Activated naive CD4-positive, alpha-beta T cell treated with anti-CD3 and anti-CD28 coated beads, Interleukin-2, amount 50 U/mL, for 72 hours (primary cell): ENCODE measurements around the gene PARD6A. TPM values are rescaled to one million over a fixed set of nuclear protein-coding genes. Genes with fewer than 3 reads are reported as not detected.
A peak's percentile ranks its signal among the peaks of the same experiment; 100 is the strongest.

Source experiments
- ATAC-seq, 2 donors: fragments of 150-1000 bp; cut with Tn5 transposase; 2 replicates each; pipeline ENCODE4 v1.10.0; 2021; ENCODE audit warnings: mild to moderate bottlenecking in 2 of 2, moderate library complexity in 2 of 2
- DNase-seq, 2 donors: peaks; one replicate each; pipeline ENCODE4 v3.0.0; 2021 to 2022; ENCODE audit warnings: low spot score in 2 of 2
- H3K27ac Mint-ChIP-seq, 2 donors: one replicate each; pipeline ENCODE4 v1.8.0; 2022; ENCODE audit warnings: mild to moderate bottlenecking in 2 of 2, mixed read lengths in 2 of 2
- H3K36me3 Mint-ChIP-seq, 2 donors: one replicate each; pipeline ENCODE4 v1.8.0; 2022; ENCODE audit warnings: mixed read lengths in 2 of 2
- H3K9me3 Mint-ChIP-seq, 2 donors: one replicate each; pipeline ENCODE4 v1.8.0; 2022; ENCODE audit warnings: mixed read lengths in 2 of 2
- total RNA-seq, 2 donors: library from RNA; stranded (reverse); gene quantifications; one replicate each; pipeline ENCODE4 v1.2.3, GENCODE V29; 2022

PARD6A gene
- total RNA-seq, 2 donors from 2014 or later, result 10.8 to 17.6 TPM

DNA sequence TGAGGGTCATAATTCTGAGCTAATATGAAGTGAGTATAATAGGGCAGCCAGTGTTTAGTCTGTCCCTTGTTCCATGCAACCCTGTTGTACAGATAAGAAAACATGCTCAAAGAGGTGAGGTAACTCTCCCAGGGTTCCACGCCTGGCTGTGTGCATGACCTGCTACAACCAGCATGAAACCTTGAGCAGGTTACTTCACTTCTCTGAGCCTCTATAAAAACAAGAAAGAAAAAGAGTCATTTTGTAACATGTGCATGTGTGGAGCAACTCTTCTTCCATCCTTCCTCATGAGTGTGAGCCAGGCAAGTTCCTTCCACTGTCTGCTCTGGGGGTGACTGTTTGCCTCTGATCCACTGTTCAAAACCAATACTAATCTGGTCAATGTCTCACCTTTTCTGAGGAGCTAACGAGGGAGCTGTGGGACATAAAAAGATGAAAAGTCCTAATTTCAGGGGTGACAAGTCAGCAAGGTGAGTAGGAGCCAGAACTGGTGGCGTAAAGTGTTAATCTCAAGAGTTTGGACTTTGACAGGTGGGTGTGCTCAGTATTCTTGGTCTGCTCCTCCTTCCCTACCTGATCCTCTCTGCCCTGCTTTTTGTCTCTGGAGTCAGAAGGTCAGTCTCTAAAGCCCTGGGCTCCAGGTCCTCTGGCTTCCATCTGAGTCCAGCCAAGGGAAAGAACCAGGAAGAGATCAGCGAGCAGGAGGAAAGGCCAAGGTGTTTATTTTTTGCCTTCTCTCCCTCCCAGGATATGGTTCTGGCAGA lies 36.8 kb downstream of the PARD6A start:
- Mint-ChIP-seq H3K9me3 (no peaks in the 10 kb centered on the region), H3K36me3 (peaks cover 0 to 7% of the 10 kb centered on the region in 2 donors), H3K27ac (no peak overlapping the region)
- ATAC-seq, result no peak
- no peak for DNase-seq

DNA sequence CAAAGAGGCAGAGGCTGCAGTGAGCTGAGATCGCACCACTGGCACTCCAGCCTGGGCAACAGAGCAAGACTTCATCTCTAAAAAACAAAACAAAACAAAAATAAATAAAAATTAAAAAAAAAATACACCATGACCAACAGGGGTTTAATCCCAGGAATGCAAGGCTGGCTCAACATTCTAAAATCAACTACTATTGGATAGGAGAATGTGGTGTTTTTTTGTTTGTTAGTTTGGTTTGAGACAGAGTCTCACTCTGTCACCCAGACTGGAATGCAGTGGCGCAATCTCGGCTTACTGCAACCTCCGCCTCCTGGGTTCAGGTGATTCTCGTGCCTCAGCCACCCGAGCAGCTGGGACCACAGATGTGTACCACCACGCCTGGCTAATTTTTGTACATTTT lies 38.5 kb downstream of the PARD6A start:
- Mint-ChIP-seq H3K27ac (no peak overlapping the region), H3K9me3 (no peaks in the 10 kb centered on the region), H3K36me3 (peaks cover 0 to 7% of the 10 kb centered on the region in 2 donors)
- ATAC-seq, result no peak
- DNase-seq, result no peak

DNA sequence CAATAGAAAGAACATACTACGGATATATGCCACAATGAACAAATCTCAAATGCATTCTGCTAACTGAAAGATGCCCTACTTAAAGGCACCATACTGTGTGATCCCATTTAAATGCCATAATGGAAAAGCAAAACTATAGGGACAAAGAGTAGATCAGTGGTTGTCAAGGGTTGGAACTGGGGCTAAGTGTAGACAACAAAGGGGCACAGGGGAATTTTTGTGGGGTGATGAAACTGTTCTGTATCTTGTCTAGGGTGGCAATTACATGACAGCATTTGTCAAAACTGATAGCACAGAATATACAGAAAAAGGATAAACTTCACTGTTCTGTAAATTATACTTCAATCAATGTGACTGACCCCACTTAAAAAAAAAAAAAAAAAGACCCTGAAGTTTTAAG lies 40.7 kb downstream of the PARD6A start:
- no peak for ATAC-seq
- no peak overlapping the region for H3K27ac Mint-ChIP-seq
- H3K36me3 Mint-ChIP-seq, result peaks cover 0 to 7% of the 10 kb centered on the region in 2 donors
- H3K9me3 Mint-ChIP-seq, result no peaks in the 10 kb centered on the region
- DNase-seq, result no peak

GRCh38 chr16:67702130-67702529 lies 41.4 kb downstream of the PARD6A start:
- ATAC-seq, result no peak
- Mint-ChIP-seq H3K9me3 (no peaks in the 10 kb centered on the region), H3K27ac (no peak overlapping the region), H3K36me3 (peaks cover 0 to 7% of the 10 kb centered on the region in 2 donors)
- no peak for DNase-seq

DNA sequence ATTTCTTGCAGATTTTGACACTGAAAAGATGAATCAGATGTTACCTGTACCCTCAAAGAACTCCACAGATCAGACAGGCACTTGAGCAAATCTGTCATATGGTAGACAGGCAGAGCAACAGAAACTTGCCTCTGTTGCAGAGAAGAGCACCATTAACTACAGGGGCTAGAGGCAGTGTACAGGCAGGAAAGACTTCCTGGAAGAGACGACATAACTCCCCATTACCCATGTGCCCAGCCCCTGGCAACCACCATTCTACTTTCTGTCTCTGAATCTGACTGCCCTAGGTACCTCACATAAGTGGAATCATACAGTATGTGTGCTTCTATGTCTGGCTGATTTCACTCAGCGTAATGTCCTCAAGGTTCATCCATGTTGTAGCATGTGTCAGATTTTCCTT lies 42.9 kb downstream of the PARD6A start:
- ATAC-seq (peak; percentile 87 to 90), DNase-seq (no peak)
- Mint-ChIP-seq H3K27ac (peak overlapping the region; percentile 61 to 86), H3K36me3 (peaks cover 0 to 4% of the 10 kb centered on the region in 2 donors), H3K9me3 (no peaks in the 10 kb centered on the region)

DNA sequence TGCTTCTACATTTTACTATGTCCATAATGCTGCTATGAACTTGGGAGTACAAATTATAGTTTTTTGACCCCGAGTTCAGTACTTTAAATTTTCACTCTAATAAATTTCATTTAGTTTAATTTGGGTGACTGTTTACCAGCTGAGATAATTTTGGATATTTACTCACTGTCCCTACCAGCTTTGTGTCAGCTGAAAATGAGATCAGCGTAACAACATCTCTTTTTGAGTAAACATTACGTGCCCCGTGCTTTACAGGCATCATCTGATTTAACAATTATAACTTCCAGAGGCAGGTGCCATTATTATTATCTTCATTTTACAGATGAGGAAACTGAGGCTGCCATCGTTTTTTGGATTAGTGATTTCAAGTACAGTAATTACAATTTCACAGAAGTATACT lies 43.4 kb downstream of the PARD6A start:
- DNase-seq, result no peak
- Mint-ChIP-seq H3K36me3 (no peaks in the 10 kb centered on the region), H3K9me3 (no peaks in the 10 kb centered on the region), H3K27ac (peak overlapping the region in 1 of 2 donors; percentile 86)
- ATAC-seq, result no peak

DNA sequence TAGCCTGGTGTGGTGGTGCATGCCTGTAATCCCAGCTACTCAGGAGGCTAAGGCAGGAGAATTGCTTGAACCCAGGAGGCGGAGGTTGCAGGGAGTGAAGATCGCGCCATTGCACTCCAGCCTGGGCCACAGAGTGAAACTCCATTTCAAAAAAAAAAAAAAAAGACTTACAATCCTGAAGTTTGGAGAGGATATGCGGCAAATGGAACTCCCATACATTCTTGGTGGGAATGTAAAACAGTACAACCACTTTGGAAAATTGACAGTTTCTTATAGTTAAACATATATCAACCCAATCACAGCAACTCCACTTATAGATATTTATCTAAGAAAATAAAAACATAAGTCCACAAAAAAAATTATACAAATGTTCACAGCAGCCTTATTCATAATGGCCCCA lies 46.5 kb downstream of the PARD6A start:
- no peak overlapping the region for H3K27ac Mint-ChIP-seq
- no peaks in the 10 kb centered on the region for H3K36me3 Mint-ChIP-seq
- H3K9me3 Mint-ChIP-seq, result no peaks in the 10 kb centered on the region
- ATAC-seq, result no peak
- no peak for DNase-seq

DNA sequence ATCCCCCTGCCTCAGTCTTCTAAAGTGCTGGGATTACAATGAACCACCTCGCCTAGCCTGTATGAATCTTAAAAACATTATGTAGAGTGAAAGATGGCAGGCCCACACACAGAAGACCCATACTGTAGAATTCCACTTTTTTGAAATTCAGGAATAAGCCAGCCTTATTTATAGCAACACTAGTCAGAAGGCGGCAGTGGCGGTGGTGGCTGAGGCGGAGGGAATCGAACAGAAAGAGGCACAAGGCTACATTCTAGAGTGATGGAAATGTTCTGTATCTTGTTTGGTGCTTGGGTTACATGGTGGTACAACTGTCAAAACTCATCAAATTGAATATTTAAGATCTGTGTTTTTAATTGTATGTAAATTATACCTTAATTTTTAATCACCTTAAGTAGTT lies 47.0 kb downstream of the PARD6A start:
- ATAC-seq (no peak), DNase-seq (no peak)
- no peak overlapping the region for H3K27ac Mint-ChIP-seq
- H3K9me3 Mint-ChIP-seq, result no peaks in the 10 kb centered on the region
- H3K36me3 Mint-ChIP-seq, result no peaks in the 10 kb centered on the region

- Mint-ChIP-seq H3K36me3 (no peaks in the 10 kb centered on the region), H3K9me3 (no peaks in the 10 kb centered on the region), H3K27ac (no peak overlapping the region)
- ATAC-seq (peak in 1 of 2 donors; percentile 21), DNase-seq (no peak)
Measured at GRCh38 chr16:67708368-67708771, 47.6 kb downstream of the PARD6A start.

- Mint-ChIP-seq H3K27ac (peak overlapping the region in 1 of 2 donors; percentile 51), H3K9me3 (no peaks in the 10 kb centered on the region), H3K36me3 (no peaks in the 10 kb centered on the region)
- no peak for ATAC-seq
- DNase-seq, result no peak
Measured at GRCh38 chr16:67709050-67709449, 48.3 kb downstream of the PARD6A start.

GRCh38 chr16:67710607-67711006 lies 49.8 kb downstream of the PARD6A start:
- no peak overlapping the region for H3K27ac Mint-ChIP-seq
- no peaks in the 10 kb centered on the region for H3K36me3 Mint-ChIP-seq
- H3K9me3 Mint-ChIP-seq, result no peaks in the 10 kb centered on the region
- DNase-seq (no peak), ATAC-seq (no peak)

Other genes with a start within 250 kb of the PARD6A start
- gene ZDHHC1, start 244.5 kb upstream of the PARD6A start, total RNA-seq, result 1 to 10 TPM in 1 of 2 donors, under 1 TPM in 1; 0.23 to 2.4 TPM
- 1 to 10 TPM; 1.3 to 2.7 TPM for gene HSD11B2, start 229.8 kb upstream of the PARD6A start, total RNA-seq
- gene ATP6V0D1, start 179.8 kb upstream of the PARD6A start, total RNA-seq, result 10 to 100 TPM; 20.4 to 22.5 TPM
- under 1 TPM in 1 of 2 donors, not detected in 1; 0.64 TPM for gene AGRP, start 177.4 kb upstream of the PARD6A start, total RNA-seq
- gene RIPOR1, start 132.1 kb upstream of the PARD6A start, total RNA-seq, result 10 to 100 TPM; 34.1 to 41.4 TPM
- gene CTCF, start 98.4 kb upstream of the PARD6A start, total RNA-seq, result 10 to 100 TPM; 51.5 to 62.1 TPM
- gene CARMIL2, start 15.8 kb upstream of the PARD6A start, total RNA-seq, result 100 to 1,000 TPM; 133 to 180 TPM
- 10 to 100 TPM; 54.0 to 58.0 TPM for gene ACD, start 700 bp upstream of the PARD6A start, total RNA-seq
- gene ENKD1, start 5.8 kb downstream of the PARD6A start, total RNA-seq, result 10 to 100 TPM in 1 of 2 donors, 1 to 10 TPM in 1; 2.4 to 11.0 TPM
- gene C16orf86, start 5.9 kb downstream of the PARD6A start, total RNA-seq, result 1 to 10 TPM; 2.0 to 2.1 TPM
- 10 to 100 TPM; 10.9 to 12.9 TPM for gene GFOD2, start 58.4 kb downstream of the PARD6A start, total RNA-seq
- 10 to 100 TPM; 18.3 to 21.2 TPM for gene RANBP10, start 145.6 kb downstream of the PARD6A start, total RNA-seq
- under 1 TPM in 1 of 2 donors, not detected in 1; 0.35 TPM for gene TSNAXIP1, start 145.9 kb downstream of the PARD6A start, total RNA-seq
- gene THAP11, start 181.4 kb downstream of the PARD6A start, total RNA-seq, result 10 to 100 TPM; 26.9 to 43.2 TPM
- 100 to 1,000 TPM; 111 to 160 TPM for gene NUTF2, start 186.0 kb downstream of the PARD6A start, total RNA-seq
- 10 to 100 TPM; 49.5 to 86.4 TPM for gene CENPT, start 186.7 kb downstream of the PARD6A start, total RNA-seq
- gene EDC4, start 212.1 kb downstream of the PARD6A start, total RNA-seq, result 100 to 1,000 TPM; 108 to 117 TPM
- gene NRN1L, start 223.9 kb downstream of the PARD6A start, total RNA-seq, result under 1 TPM in 1 of 2 donors, not detected in 1; 0.78 TPM
- 10 to 100 TPM in 1 of 2 donors, 1 to 10 TPM in 1; 3.5 to 11.6 TPM for gene PSKH1, start 232.3 kb downstream of the PARD6A start, total RNA-seq